RCC 7860 (cell line): Measurements from ENCODE around the gene LRP1.
A peak's percentile ranks its signal among the peaks of the same experiment; 100 is the strongest.

ENCODE experiments used
- DNase-seq: peaks from one replicate; pipeline ENCODE4 v3.0.0-alpha.2; 2015; ENCODE audit warnings: low spot score
- FAIRE-seq: peaks from 2 replicates; lab custom pipeline; 2012; peaks lifted over from hg19 to GRCh38; lab: Jason Lieb, UNC

Gene LRP1

GRCh38 chr12:57170408-57170807 lies 42.1 kb downstream of the LRP1 start:
- DNase-seq (no peak), FAIRE-seq (no peak)

- no peak for FAIRE-seq
- DNase-seq = no peak
Observed at GRCh38 chr12:57170927-57171326, 42.6 kb downstream of the LRP1 start.

GRCh38 chr12:57171668-57172067 lies 43.4 kb downstream of the LRP1 start:
- FAIRE-seq = no peak
- no peak for DNase-seq

GRCh38 chr12:57173089-57173488 lies 44.8 kb downstream of the LRP1 start:
- no peak for FAIRE-seq

GRCh38 chr12:57173683-57174082 lies 45.4 kb downstream of the LRP1 start:
- FAIRE-seq = no peak
- no peak for DNase-seq

More at GRCh38 chr12:57173089-57173488, 44.8 kb downstream of the LRP1 start:
- DNase-seq = no peak

DNA sequence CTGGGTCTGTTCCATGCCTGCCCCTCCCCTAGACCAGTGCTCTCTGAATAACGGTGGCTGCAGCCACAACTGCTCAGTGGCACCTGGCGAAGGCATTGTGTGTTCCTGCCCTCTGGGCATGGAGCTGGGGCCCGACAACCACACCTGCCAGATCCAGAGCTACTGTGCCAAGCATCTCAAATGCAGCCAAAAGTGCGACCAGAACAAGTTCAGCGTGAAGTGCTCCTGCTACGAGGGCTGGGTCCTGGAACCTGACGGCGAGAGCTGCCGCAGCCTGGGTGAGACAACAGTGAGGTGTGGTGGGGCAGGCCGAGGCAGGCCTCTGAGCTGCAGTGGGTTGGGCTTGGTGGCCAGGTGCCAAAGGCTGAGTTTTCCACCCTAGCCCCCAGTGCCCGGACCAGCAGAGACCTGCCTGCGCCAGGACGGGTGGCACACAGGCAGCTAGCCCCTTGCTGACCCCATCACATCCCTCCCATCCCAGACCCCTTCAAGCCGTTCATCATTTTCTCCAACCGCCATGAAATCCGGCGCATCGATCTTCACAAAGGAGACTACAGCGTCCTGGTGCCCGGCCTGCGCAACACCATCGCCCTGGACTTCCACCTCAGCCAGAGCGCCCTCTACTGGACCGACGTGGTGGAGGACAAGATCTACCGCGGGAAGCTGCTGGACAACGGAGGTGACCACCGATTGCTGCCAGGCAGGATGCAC lies 47.3 kb downstream of the LRP1 start:
- DNase-seq = no peak
- no peak for FAIRE-seq

GRCh38 chr12:57176139-57176477 lies 47.8 kb downstream of the LRP1 start:
- FAIRE-seq (no peak), DNase-seq (no peak)

DNA sequence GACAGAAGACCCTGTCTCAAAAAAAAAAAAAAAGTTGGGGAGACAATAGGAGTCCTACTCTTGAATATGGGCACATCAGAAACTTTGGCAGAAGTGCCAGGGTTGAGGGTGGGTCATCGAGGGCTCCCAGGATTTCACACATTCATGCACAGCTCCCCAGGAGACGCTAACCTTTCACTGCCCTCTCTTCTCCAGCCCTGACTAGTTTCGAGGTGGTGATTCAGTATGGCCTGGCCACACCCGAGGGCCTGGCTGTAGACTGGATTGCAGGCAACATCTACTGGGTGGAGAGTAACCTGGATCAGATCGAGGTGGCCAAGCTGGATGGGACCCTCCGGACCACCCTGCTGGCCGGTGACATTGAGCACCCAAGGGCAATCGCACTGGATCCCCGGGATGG lies 48.6 kb downstream of the LRP1 start:
- FAIRE-seq = no peak
- no peak for DNase-seq

- no peak for FAIRE-seq
- DNase-seq = no peak
Observed at GRCh38 chr12:57177354-57177753, 49.1 kb downstream of the LRP1 start.

- DNase-seq (no peak), FAIRE-seq (no peak)
Observed at GRCh38 chr12:57178213-57178612, 49.9 kb downstream of the LRP1 start.

DNA sequence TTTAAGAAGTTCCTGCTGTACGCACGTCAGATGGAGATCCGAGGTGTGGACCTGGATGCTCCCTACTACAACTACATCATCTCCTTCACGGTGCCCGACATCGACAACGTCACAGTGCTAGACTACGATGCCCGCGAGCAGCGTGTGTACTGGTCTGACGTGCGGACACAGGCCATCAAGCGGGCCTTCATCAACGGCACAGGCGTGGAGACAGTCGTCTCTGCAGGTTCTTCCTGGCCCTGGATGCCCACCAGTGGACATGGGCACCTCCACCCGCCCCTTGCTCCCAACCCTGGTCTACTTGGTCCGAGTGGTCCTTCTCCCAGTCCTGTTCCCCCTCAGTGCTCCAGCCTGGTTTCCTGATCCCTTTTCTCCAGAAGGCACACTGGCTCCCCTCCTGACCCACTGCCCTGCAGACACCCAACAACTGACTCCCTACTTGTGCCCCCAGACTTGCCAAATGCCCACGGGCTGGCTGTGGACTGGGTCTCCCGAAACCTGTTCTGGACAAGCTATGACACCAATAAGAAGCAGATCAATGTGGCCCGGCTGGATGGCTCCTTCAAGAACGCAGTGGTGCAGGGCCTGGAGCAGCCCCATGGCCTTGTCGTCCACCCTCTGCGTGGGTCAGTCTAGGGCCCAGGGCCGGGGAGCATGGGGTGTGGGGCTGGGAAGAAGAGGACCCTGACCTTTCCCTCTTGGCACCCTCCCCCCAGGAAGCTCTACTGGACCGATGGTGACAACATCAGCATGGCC lies 51.2 kb downstream of the LRP1 start:
- DNase-seq (no peak), FAIRE-seq (no peak)

DNA sequence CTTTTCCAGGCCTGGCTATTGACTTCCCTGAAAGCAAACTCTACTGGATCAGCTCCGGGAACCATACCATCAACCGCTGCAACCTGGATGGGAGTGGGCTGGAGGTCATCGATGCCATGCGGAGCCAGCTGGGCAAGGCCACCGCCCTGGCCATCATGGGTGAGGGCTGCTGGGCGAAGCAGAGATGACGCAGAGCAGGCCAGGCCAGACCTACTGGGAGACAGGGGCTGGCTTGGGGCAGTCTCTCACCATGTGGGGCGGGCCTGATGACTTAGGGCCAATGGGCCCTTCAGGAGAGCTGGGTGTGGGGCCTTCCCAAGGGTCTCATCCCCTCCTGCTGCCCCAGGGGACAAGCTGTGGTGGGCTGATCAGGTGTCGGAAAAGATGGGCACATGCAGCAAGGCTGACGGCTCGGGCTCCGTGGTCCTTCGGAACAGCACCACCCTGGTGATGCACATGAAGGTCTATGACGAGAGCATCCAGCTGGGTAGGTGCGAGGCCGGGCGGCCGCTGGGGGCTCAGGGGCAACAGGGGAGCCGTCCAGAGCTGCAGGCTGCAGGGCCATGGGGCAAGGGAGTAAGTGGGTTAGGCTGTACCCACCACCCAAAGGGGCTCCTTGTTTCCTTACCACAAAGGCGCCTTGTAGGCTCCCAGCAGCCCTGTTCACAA lies 52.2 kb downstream of the LRP1 start:
- DNase-seq = no peak
- FAIRE-seq = no peak

DNA sequence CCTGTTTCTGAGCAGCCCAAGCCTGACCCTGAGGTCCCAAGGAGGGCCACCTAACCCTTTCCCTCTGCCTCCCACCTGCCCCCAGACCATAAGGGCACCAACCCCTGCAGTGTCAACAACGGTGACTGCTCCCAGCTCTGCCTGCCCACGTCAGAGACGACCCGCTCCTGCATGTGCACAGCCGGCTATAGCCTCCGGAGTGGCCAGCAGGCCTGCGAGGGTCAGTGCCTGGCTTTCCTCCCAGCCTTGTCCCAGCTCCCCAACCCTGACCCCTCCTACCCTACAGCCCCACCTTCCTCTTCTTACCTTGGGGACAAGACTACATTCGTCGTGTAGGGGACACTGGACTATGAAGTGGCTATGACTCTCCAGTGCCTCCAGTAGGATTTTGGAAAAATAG lies 52.8 kb downstream of the LRP1 start:
- FAIRE-seq (no peak), DNase-seq (no peak)

DNA sequence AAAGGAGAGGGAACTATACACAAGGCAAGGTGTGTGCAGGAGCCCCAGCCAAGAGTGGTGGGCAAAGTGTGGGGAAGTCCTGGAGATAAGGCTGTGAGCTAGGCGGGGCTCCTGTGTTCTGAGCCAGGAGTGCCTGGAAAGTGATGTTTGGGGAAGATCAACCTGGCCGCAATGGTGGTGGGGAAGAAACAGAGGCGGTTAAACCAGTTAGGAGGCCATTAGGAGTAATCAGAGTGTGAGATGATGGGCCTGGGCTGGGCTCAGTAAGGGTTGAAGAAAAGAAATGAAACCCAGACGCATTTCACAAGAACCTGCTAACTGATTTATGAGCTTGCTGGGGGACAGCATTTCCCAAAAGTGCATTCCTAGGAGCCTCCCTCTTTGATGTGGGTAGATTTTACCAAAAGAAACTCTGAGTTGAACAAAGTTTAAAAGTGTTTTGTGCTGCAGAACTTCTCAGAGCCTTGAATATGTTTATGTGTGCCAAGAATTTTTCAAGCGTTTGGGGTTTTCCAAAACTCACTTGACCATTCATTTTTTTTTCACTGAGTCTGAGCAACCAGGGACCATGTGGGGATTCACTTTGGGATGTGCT lies 53.4 kb downstream of the LRP1 start:
- FAIRE-seq (no peak), DNase-seq (no peak)

DNA sequence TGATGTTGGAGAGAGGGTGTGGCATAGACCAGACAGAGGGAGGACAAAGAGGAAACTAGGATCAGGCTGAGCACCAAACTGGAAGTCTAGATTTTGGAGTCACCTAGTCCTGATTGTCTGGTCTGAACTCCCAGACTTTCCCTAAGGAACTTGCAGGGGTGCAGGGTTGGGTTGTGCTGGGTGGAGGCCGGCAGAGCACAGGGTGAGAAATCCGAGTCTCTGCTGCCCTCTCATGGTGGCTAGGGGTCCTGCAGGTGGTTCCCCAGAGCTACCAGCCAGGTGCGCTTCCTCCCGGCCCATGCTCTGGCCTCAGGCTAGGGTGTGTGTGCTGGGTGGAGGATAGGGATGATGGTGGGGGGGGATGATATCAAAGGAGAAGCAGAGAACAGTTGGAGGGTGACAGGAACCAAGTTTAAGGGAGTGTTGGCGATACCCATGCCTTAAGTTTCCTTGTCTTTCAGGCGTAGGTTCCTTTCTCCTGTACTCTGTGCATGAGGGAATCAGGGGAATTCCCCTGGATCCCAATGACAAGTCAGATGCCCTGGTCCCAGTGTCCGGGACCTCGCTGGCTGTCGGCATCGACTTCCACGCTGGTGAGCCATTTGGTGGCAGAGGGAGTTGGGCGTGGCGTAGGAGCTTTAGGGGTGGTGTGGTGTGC lies 54.8 kb downstream of the LRP1 start:
- DNase-seq = peak; percentile 46
- FAIRE-seq = no peak

DNA sequence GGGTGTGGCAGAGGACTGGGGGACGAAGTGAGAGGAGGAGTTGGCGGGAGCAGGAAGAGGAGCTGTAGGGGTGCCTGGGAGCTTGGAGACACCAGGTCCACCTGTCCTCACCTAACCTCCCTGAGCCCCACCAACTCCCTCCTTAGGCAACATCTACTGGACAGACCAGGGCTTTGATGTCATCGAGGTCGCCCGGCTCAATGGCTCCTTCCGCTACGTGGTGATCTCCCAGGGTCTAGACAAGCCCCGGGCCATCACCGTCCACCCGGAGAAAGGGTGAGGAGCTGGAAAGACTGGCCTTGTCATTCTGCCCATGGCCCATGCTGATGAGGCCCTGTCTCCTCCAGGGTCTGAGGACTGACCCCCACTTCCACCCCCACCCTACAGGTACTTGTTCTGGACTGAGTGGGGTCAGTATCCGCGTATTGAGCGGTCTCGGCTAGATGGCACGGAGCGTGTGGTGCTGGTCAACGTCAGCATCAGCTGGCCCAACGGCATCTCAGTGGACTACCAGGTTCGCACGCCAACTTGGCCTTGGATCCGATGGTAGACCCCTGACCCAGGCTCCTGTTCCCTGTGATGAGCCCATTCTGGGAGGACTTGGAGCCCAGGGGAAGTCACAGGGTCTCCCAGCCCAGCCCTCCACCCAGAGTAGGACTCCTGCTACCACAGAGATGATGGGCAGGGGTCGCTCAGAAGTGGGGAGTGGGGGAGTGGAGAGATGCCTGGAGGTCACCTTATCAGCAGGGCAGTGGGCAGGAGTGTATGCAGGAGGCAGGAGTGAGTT lies 55.8 kb downstream of the LRP1 start:
- FAIRE-seq = no peak
- no peak for DNase-seq

- DNase-seq (no peak), FAIRE-seq (no peak)
Observed at GRCh38 chr12:57185403-57185802, 57.1 kb downstream of the LRP1 start.

DNA sequence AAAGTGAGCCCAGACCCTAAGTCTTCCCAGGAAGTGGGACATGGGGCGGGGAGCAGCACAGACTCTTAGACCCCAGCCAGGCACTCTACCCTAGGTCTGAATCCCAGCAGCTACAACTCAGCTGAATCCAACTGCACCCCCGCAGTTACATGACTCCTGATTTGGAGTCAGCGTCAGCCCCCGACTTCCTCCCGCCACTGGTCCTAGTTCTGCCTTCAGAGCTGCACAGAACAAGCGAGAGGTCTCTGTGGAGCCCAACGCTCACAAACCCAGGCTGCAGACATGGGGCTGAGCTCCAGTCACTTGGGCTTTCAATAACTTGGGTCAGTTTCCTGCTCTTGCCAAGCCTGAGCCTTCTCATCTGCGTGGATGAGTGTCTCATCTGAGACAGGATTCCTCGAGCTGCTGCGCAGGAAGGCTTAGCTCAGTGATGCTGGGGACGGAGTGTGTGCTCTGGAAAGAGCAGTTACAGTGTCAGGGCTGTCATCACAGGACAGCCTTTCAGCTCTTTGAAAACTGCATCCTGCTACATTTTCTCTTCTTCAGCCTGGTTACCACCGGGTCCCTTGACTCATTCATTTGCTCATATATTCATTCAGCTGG lies 57.7 kb downstream of the LRP1 start:
- FAIRE-seq (no peak), DNase-seq (no peak)

DNA sequence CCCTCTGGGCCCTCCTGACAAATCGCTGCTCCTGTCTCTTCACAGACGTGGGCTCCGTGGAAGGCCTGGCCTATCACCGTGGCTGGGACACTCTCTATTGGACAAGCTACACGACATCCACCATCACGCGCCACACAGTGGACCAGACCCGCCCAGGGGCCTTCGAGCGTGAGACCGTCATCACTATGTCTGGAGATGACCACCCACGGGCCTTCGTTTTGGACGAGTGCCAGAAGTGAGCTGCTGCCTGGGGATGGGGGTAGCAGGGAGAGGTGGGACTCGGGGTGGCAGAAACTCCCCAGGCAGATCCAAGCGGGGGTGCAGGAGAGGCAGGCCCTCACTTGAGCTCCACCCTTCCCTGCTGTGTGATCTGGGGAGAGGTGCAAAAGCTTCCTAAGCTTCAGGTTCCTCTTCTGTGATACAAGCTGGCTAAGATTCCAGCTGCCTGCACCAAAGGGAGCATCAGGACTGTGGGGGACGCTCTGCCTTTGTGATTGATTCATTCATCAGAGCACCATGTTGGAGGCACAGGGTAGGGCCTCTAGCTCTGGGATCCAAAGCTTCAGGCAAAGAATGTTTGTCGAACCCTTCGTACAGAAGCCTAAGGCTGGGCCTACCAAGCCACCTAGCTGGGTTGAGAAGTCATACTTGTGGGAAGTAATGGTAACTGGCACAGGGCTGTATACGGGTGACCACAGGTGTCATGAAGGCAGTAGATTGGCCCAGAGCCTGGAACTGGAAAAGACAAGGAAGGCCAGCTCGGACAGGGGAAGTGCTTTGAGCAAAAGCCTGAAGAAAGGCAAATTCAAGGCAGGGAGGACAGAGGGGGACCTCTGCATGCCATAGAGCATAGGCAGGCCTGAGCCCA lies 59.2 kb downstream of the LRP1 start:
- no peak for DNase-seq
- no peak for FAIRE-seq
